ENCODE measurements around the gene LRRC8E.
"Not testable (repeated sequence)": the region's sequence is repeated elsewhere in the genome, so short reads cannot be mapped to it uniquely, and the experiment has no call there.

Gene LRRC8E

DNA sequence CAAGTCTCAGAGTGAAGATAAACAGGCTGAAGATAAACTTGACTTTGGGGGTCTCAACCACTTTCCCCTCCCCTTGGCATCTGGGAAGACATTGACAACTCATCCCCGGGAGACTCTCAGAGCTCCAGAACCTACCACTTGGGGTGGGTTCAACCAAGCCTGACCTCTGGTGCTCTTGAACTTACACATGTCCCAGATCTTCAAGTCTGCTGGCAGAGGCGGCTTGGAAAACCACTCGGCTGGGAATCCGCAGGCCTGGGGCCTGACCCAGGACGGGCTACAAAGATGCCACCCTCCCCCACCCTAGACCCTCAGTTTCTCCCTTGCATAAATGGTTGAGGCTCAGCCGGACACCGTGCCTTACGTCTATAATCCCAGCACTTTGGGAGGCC lies 512 bp downstream of the LRRC8E start:
- DNase-seq: no peak

DNA sequence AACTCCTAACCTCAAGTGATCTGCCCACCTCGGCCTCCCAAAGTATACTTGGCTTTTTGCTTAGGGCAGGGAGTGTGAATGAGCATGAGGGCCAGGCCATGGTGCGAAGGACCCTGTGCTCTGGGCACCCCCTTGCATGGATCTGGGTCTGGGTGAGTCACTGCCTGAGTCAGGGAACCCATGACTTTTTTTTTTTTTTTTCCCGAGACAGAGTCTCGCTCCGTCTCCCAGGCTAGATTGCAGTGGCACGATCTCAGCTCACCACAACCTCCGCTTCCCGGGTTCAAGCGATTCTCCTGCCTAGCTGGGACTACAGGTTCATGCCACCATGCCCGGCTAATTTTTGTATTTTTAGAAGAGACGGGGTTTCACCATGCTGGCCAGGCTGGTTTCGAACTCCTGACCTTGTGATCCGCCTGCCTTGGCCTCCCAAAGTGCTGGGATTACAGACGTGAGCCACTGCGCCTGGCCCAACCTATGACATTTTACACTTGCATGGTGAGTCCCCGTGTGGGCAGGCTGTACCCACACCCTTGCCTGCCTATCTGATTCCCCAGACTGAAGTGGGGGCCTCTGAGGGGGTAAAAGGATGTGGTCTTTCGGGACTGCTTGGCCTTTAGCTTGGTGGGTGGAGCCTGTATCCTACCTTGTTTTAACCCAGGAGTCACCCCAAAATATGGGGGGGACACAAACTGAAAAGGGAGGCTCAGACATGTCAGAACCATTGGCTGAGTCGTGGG lies 5.2 kb downstream of the LRRC8E start:
- DNase-seq: not testable (repeated sequence)

- no peak for DNase-seq
Measured at GRCh38 chr19:7894612-7895309, 6.5 kb downstream of the LRRC8E start.

- no peak for DNase-seq
Measured at GRCh38 chr19:7895565-7895964, 7.3 kb downstream of the LRRC8E start.

DNA sequence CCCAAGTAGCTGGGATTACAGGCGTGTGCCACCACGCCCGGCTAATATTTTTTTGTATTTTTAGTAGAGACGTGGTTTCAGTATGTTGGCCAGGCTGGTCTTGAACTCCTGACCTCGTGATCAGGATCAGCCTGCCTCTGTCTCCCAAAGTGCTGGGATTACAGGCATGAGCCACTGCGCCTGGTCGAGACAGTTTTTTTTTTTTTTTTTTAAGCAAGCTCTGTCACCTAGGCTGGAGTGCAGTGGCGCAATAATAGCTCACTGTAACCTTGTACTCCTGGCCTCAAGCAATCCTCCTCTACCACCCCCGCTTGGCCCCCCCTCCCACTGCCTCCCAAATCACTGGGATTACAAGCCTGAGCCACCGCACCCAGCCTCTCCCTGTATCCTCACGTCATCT lies 9.0 kb downstream of the LRRC8E start:
- DNase-seq: no peak

GRCh38 chr19:7898967-7899366 lies 10.7 kb downstream of the LRRC8E start:
- no peak for DNase-seq

DNA sequence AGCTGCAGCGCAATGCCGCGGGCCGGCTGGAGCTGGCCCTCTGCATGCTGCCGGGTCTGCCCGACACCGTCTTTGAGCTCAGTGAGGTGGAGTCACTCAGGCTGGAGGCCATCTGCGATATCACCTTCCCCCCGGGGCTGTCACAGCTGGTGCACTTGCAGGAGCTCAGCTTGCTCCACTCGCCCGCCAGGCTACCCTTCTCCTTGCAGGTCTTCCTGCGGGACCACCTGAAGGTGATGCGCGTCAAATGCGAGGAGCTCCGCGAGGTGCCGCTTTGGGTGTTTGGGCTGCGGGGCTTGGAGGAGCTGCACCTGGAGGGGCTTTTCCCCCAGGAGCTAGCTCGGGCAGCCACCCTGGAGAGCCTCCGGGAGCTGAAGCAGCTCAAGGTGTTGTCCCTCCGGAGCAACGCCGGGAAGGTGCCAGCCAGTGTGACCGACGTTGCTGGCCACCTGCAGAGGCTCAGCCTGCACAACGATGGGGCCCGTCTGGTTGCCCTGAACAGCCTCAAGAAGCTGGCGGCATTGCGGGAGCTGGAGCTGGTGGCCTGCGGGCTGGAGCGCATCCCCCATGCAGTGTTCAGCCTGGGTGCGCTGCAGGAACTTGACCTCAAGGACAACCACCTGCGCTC lies 11.6 kb downstream of the LRRC8E start:
- DNase-seq: no peak

- no peak for DNase-seq
Measured at GRCh38 chr19:7900401-7900870, 12.1 kb downstream of the LRRC8E start.

DNA sequence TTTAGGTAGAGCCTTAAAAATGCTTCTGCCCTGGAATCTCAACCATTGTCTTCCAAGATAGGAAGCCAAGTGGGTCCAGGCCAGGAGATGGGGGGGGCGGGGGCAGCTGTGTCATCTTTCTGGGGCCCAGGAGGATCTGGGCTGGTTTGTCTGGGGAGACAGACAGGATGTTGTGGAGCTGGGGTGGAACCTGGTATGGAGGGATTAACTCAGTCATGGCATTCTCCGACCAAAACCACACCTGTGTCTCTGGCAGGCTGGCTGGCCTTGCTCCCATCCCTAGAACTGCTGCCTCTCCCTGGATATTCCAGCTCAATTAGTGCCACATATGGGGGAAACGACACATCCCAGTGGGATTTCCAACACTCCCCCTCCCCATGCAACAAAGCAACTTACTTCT lies 12.6 kb downstream of the LRRC8E start:
- DNase-seq: no peak

- no peak for DNase-seq
Measured at GRCh38 chr19:7901337-7901736, 13.0 kb downstream of the LRRC8E start.

DNA sequence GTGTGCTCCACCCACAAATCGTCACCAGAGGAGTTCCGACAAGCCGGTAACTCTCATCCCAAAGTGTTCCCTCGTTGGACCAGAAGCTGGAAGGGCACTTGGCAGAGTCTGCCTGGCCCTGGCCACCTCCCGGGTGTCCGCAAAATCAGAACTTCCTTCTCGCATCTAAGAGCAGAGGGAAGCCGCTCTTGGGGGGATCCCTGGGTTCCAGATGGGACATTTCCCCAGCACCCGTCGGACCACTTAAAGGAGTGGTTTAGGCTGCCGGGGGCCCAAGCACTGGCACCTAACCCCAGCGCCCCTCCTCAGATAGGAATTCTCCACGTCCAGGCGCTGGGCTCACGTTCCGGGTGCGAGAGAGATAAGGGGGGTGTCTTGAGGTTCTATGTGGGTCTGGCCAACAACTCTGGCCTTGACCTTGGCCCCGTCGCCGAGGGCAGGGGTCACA lies 14.5 kb downstream of the LRRC8E start:
- DNase-seq: peak; percentile 73

DNA sequence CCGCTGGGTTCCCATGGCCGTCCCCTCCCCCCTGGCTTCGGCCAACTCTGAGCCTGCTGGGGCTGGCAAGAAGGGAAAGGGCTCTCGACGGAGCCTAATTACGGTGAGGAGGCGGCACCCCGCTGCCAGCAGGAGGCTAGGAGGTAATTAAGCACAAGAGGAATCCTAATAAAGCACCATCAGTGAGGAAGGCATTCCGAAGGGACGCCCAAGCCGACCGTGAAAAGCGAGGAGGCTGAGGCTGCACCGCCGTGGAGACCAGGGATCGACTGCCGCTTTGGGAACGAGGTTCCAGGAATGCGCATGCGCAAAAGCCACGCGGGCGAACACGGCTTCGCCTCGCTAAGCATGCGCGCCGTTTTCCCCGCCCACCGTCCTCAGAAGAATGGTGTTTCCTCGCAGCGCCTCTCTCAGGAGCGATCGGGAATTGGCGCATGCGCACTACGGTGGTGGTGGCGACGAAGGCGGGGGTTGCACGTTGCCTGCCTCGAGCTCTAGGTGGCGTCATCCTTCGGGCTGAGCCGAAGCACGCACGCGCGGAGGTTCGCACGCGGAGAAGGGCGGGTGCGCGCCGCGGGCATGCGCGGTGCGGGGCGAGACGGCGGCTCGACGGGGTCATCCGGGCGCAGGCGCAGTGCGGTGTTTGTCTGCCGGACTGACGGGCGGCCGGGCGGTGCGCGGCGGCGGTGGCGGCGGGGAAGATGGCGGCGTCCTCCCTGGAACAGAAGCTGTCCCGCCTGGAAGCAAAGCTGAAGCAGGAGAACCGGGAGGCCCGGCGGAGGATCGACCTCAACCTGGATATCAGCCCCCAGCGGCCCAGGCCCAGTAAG lies 15.1 kb downstream of the LRRC8E start, which contains the start of gene MAP2K7:
MAP2K7 (plus strand) TSS at position 634 of the 830 bp plus-strand sequence; CDS start at position 702, 68 bp downstream.
- peak; percentile 100 for DNase-seq

DNA sequence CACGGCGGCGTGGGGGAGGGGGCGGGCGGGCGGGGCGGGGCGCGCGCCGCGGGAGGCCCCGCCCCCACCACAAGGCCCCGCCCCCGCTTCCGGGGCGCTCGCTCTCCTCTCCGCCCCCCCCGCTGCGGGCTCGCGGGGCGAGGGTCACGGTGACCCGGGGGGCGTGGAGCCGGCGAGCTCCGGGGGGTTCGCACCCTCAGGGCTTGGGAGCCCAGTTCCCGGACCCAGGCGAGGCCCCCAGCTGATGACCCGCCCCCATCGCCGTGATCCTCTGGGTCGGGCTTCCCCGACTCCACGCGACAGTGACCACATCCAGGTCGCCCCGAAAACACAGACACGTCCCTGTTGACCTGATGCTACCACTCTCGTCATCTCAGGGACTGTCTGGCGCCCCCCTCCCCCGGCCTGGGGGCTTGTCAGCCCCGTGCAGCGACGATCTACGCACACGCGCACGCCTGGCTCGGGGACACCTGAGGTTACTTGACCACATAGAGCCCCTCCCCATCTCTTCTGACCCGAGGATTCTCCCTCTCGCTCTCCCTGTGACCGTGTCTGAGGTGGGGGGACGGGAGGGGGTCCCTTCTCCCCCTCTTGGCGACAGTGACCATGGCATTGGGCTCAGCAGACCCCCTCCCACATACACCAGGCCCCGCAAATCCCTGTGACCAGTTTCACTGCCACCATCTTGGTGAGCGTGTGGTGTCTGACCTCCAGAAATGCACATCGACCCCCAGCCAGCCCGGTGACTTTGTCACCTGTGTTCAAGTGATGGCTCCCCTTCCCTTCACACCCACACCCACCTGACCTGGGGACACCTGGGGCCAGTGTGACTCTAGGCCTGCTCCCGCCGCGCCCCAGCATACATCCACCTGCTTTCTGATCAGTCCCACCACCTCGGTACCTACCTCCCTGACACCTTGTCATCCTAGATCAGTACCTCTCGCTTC lies 16.0 kb downstream of the LRRC8E start:
- no peak for DNase-seq

GRCh38 chr19:7905268-7905667 lies 17.0 kb downstream of the LRRC8E start:
- no peak for DNase-seq

DNA sequence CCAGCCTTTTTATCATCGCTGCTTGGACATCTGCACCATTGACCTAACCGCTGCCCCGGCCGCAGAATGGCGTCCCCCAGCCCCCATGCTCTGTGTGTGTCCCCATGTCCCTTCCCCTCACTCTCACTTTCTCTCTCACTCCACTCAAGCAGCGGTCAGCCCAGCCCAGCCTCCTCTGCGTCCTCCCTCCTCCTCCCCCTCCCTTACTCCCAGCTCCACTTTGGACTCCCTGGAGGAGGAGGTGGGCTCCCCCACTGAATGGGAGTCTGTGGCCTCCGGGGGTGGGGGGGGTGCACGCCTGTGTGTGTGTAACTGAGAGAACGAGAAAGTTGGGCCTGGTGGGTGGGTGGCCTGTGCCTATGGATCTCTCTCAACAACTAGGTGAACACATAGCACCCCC lies 17.5 kb downstream of the LRRC8E start:
- no peak for DNase-seq

GRCh38 chr19:7907122-7907521 lies 18.8 kb downstream of the LRRC8E start:
- no peak for DNase-seq

DNA sequence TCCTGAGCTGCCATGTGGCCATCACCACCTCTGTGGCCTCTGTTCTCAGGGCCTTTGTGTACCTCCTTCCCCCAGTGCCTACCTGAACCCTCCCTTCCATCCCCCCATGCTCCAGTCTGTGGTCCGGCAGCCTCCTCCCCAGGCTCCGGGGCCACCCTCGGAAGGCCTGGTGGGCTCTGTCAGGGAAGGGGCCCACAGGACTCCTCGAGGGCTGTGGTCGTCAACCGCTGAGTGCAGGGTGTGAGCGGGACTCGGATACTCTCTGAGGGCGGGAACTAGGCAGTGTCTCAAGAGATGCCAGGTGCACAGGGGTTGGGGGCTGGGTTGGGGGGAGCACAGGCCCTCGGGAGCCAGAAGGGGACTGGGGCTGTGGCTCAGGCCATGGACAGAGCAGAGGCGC lies 19.2 kb downstream of the LRRC8E start:
- DNase-seq: no peak

DNA sequence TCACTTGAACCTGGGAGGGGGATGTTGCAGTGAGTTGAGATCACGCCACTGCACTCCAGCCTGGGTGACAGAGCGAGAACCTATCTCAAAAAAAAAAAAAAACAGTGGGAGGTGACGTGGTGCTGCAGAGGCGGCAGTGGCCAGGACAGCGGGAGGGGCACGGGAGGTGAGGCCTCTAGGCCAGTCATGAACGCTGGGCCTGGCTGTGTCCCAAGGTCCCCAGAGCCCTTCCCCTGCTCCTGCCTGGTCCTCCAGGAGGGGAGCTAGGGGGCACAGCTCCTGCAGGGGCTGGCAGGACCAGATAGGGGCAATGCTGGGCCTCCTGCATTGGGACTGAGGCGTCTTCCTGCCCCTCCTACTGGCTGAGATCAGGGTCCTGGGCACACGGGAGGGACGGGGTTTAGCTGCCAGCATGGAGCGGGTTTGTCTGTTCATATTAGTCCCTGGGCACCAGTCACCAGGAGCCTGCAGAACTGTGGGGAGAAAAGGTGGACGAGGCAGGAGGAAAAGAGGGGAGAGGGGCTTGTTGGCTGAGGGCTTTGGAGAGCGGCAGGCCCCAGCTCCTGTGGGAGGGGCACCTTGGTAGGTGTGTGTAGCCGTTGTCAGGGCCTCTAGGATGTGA lies 19.9 kb downstream of the LRRC8E start:
- DNase-seq: no peak

DNA sequence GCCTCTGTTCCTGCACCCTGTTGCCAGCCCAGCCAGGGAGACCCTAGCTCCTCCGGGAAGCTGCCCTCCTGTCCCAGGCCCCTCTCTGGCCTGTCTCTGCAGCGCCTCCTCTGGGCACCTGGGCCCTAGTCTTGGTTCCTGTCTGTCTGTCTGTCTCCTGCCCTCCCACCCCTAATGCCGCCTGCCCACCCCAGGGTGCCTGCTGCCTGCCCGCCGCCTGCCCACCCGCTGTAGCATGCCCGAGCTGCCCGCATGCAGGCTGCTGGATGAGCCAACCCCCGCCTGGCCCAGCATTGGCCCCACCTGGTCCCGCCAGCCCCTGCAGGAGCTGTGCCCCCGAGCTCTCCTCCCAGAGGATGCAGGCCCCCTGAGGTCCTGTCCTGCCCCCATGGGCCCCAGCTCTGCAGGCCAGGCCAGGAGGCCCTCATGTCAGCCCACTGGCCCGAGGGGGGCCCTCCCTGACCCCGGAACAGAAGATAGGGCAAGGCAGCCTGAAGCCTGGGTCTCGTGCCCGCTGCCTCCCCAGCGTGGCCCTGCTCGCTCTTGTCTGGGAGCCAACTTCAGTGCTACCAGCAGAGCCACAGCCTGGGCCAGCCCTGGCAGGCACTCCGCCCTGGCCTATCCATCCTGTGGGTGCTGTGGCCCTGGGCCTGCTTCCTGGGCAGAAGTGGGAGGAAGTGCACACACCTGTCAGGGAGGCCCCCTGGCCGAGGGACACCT lies 20.6 kb downstream of the LRRC8E start:
- no peak for DNase-seq

GRCh38 chr19:7909471-7910067 lies 21.3 kb downstream of the LRRC8E start:
- DNase-seq: no peak

Data from activated CD8-positive, alpha-beta memory T cell treated with anti-CD3 and anti-CD28 coated beads for 24 hours (primary cell).